ENCODE data around the gene CFAP74. TPM values are rescaled to one million over a fixed set of nuclear protein-coding genes. Genes with fewer than 3 reads are reported as not detected.
A peak's percentile ranks its signal among the peaks of the same experiment; 100 is the strongest.

The CFAP74 gene
- total and polyA plus RNA-seq, 9 of the 15 experiments (the other 6 are each of a cell fraction or from before 2014, with no cell fraction given), result 0.03 to 0.15 (median 0.05) TPM; not detected in 6

- TF ChIP-seq, protein P1, sequence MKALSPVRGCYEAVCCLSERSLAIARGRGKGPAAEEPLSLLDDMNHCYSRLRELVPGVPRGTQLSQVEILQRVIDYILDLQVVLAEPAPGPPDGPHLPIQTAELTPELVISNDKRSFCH (CRISPR knock-in tag; IDR thresholded peaks at IDR 0.05), result no peak
- TF ChIP-seq, protein P1 (tag; IDR thresholded peaks at IDR 0.05), result peak; percentile 58; the same call in 1 of the 2 replicates
- TF ChIP-seq HNRNPLL (IDR thresholded peaks at IDR 0.05; ENCODE audit: low read depth, low read length, poor library complexity, severe bottlenecking) (no peak), MTA3 (IDR thresholded peaks at IDR 0.05; ENCODE audit: borderline replicate concordance) (peak; percentile 75; the same call in 1 of the 2 replicates), TFAP4 (CRISPR knock-in tag; IDR thresholded peaks at IDR 0.05; ENCODE audit: borderline replicate concordance) (peak; percentile 13; the same call in 1 of the 2 replicates), SPI1 (IDR thresholded peaks at IDR 0.05; ENCODE audit: borderline replicate concordance, low read depth, low read length) (peak; percentile 85), ZKSCAN8 (CRISPR knock-in tag; IDR thresholded peaks at IDR 0.05) (no peak), POLR2AphosphoS5 (IDR thresholded peaks at IDR 0.05; ENCODE audit: control insufficient read depth, insufficient read depth, low read depth, low read length) (no peak), TRIM28 (IDR thresholded peaks at IDR 0.05) (no peak)
- TF ChIP-seq, protein P2, sequence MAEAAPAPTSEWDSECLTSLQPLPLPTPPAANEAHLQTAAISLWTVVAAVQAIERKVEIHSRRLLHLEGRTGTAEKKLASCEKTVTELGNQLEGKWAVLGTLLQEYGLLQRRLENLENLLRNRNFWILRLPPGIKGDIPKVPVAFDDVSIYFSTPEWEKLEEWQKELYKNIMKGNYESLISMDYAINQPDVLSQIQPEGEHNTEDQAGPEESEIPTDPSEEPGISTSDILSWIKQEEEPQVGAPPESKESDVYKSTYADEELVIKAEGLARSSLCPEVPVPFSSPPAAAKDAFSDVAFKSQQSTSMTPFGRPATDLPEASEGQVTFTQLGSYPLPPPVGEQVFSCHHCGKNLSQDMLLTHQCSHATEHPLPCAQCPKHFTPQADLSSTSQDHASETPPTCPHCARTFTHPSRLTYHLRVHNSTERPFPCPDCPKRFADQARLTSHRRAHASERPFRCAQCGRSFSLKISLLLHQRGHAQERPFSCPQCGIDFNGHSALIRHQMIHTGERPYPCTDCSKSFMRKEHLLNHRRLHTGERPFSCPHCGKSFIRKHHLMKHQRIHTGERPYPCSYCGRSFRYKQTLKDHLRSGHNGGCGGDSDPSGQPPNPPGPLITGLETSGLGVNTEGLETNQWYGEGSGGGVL (CRISPR knock-in tag; IDR thresholded peaks at IDR 0.05), result no peak
- TF ChIP-seq, protein P3, sequence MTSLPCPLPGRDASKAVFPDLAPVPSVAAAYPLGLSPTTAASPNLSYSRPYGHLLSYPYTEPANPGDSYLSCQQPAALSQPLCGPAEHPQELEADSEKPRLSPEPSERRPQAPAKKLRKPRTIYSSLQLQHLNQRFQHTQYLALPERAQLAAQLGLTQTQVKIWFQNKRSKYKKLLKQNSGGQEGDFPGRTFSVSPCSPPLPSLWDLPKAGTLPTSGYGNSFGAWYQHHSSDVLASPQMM (CRISPR knock-in tag; IDR thresholded peaks at IDR 0.05), result no peak
- TF ChIP-seq, protein P4, sequence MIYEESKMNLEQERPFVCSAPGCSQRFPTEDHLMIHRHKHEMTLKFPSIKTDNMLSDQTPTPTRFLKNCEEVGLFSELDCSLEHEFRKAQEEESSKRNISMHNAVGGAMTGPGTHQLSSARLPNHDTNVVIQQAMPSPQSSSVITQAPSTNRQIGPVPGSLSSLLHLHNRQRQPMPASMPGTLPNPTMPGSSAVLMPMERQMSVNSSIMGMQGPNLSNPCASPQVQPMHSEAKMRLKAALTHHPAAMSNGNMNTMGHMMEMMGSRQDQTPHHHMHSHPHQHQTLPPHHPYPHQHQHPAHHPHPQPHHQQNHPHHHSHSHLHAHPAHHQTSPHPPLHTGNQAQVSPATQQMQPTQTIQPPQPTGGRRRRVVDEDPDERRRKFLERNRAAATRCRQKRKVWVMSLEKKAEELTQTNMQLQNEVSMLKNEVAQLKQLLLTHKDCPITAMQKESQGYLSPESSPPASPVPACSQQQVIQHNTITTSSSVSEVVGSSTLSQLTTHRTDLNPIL (CRISPR knock-in tag; IDR thresholded peaks at IDR 0.05), result no peak
- TF ChIP-seq, protein P5, sequence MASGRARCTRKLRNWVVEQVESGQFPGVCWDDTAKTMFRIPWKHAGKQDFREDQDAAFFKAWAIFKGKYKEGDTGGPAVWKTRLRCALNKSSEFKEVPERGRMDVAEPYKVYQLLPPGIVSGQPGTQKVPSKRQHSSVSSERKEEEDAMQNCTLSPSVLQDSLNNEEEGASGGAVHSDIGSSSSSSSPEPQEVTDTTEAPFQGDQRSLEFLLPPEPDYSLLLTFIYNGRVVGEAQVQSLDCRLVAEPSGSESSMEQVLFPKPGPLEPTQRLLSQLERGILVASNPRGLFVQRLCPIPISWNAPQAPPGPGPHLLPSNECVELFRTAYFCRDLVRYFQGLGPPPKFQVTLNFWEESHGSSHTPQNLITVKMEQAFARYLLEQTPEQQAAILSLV (tag; IDR thresholded peaks at IDR 0.05), result no peak
- TF ChIP-seq, protein P6, sequence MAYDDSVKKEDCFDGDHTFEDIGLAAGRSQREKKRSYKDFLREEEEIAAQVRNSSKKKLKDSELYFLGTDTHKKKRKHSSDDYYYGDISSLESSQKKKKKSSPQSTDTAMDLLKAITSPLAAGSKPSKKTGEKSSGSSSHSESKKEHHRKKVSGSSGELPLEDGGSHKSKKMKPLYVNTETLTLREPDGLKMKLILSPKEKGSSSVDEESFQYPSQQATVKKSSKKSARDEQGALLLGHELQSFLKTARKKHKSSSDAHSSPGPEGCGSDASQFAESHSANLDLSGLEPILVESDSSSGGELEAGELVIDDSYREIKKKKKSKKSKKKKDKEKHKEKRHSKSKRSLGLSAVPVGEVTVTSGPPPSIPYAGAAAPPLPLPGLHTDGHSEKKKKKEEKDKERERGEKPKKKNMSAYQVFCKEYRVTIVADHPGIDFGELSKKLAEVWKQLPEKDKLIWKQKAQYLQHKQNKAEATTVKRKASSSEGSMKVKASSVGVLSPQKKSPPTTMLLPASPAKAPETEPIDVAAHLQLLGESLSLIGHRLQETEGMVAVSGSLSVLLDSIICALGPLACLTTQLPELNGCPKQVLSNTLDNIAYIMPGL (CRISPR knock-in tag; IDR thresholded peaks at IDR 0.05), result no peak
Observed at GRCh38 chr1:1889847-1890505, 113.6 kb downstream of the CFAP74 start (continued).
